ENCODE data around the gene TCF7L1. TPM values are rescaled to one million over a fixed set of nuclear protein-coding genes. Genes with fewer than 3 reads are reported as not detected.

Gene TCF7L1
- total and polyA plus RNA-seq, 2 of the 13 experiments (the other 11 are each of a cell fraction or from before 2014, with no cell fraction given), result 0.04 to 0.15 TPM

DNA sequence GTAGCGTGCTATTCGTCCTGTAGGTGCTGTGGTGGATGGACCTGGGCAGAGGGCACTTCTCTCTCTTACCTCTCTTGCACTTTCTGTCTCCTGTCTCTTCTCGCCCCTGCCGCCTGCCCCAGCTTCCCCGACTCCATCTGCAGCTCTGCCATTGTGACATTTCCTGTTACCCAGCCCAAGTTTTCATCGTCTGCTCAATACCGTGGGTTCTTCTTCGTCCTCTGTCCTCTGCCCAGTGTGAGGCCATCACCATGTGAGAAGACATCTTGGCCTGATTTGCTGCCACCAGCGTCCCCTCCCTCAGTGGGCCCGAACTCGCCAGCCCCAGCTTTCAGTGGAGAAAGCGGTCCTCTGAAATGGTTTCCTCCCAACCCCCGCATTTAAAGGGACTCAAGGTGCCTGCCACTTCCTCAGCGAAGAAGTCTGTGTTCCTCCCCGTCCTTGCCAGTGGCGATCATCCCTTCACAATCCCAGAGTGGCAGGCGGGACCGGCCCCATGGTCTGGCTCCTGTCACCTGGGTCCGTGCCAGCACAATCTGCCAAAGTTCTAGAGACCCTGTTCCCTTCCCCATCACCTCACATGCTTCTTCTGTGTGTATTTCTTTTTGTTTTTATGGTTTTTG, 176.6 kb downstream of the TCF7L1 start:
- peak overlapping the region; percentile 8 for H3K27ac ChIP-seq (ENCODE audit: extremely low read length, insufficient read depth, low read length)
- CTCF ChIA-PET (ENCODE audit: low intra/inter-chr PET ratio, low total read pairs), result no interaction called here
- intact Hi-C loops (cut with micrococcal nuclease; ENCODE audit: unreplicated experiment), result loop anchor here (2.0 to 10.0 kb wide), 2 partner anchors 15 to 385 kb away; no protein-coding TSS in a partner anchor
- TF ChIP-seq ZNF660 (CRISPR knock-in tag; IDR thresholded peaks at IDR 0.05; ENCODE audit: borderline replicate concordance, low read depth), result no peak
- no peak for TF ChIP-seq ZNF766 (CRISPR knock-in tag; IDR thresholded peaks at IDR 0.05; ENCODE audit: borderline replicate concordance)
- no peak for TF ChIP-seq ZNF850 (CRISPR knock-in tag; conservative IDR thresholded peaks at IDR 0.05)
- peak; percentile 24; the same call in 1 of the 2 replicates for TF ChIP-seq SALL1 (CRISPR knock-in tag; IDR thresholded peaks at IDR 0.05)
- TF ChIP-seq ZNF891 (CRISPR knock-in tag; IDR thresholded peaks at IDR 0.05), result no peak; the same call in 1 of the 2 replicates
- no peak for TF ChIP-seq SRSF9 (IDR thresholded peaks at IDR 0.05; ENCODE audit: borderline replicate concordance, insufficient read depth, low read depth, low read length, poor library complexity, severe bottlenecking)
- TF ChIP-seq AGO2 (optimal IDR thresholded peaks at IDR 0.05; ENCODE audit: low read depth, low read length), result peak; percentile 7
- TF ChIP-seq DNMT1 (CRISPR knock-in tag; IDR thresholded peaks at IDR 0.05), result no peak
- TF ChIP-seq, protein P1, sequence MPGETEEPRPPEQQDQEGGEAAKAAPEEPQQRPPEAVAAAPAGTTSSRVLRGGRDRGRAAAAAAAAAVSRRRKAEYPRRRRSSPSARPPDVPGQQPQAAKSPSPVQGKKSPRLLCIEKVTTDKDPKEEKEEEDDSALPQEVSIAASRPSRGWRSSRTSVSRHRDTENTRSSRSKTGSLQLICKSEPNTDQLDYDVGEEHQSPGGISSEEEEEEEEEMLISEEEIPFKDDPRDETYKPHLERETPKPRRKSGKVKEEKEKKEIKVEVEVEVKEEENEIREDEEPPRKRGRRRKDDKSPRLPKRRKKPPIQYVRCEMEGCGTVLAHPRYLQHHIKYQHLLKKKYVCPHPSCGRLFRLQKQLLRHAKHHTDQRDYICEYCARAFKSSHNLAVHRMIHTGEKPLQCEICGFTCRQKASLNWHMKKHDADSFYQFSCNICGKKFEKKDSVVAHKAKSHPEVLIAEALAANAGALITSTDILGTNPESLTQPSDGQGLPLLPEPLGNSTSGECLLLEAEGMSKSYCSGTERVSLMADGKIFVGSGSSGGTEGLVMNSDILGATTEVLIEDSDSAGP (CRISPR knock-in tag; IDR thresholded peaks at IDR 0.05; ENCODE audit: borderline replicate concordance), result peak; percentile 53; the same call in 1 of the 2 replicates
- no peak for TF ChIP-seq ZNF232 (CRISPR knock-in tag; IDR thresholded peaks at IDR 0.05; ENCODE audit: borderline replicate concordance)
- TF ChIP-seq POLR2G (IDR thresholded peaks at IDR 0.05; ENCODE audit: low read depth, low read length), result peak; percentile 45; the same call in 1 of the 2 replicates
- TF ChIP-seq, protein P2, sequence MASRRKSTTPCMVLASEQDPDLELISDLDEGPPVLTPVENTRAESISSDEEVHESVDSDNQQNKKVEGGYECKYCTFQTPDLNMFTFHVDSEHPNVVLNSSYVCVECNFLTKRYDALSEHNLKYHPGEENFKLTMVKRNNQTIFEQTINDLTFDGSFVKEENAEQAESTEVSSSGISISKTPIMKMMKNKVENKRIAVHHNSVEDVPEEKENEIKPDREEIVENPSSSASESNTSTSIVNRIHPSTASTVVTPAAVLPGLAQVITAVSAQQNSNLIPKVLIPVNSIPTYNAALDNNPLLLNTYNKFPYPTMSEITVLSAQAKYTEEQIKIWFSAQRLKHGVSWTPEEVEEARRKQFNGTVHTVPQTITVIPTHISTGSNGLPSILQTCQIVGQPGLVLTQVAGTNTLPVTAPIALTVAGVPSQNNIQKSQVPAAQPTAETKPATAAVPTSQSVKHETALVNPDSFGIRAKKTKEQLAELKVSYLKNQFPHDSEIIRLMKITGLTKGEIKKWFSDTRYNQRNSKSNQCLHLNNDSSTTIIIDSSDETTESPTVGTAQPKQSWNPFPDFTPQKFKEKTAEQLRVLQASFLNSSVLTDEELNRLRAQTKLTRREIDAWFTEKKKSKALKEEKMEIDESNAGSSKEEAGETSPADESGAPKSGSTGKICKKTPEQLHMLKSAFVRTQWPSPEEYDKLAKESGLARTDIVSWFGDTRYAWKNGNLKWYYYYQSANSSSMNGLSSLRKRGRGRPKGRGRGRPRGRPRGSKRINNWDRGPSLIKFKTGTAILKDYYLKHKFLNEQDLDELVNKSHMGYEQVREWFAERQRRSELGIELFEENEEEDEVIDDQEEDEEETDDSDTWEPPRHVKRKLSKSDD (CRISPR knock-in tag; IDR thresholded peaks at IDR 0.05; ENCODE audit: low read depth), result no peak
- TF ChIP-seq ZC3H13 (CRISPR knock-in tag; IDR thresholded peaks at IDR 0.05), result no peak
- peak; percentile 26; the same call in 1 of the 2 replicates for TF ChIP-seq NFKB2 (CRISPR knock-in tag; IDR thresholded peaks at IDR 0.05; ENCODE audit: borderline replicate concordance)
- TF ChIP-seq RFXAP (CRISPR knock-in tag; IDR thresholded peaks at IDR 0.05; ENCODE audit: borderline replicate concordance), result no peak
- 0 out of 2 replicates have a peak, but pooled peaks have one; percentile 52 for TF ChIP-seq NRL (CRISPR knock-in tag; IDR thresholded peaks at IDR 0.05; ENCODE audit: borderline replicate concordance)
- no peak for TF ChIP-seq MZF1 (CRISPR knock-in tag; IDR thresholded peaks at IDR 0.05; ENCODE audit: borderline replicate concordance)

More for the DNA sequence above, 176.6 kb downstream of the TCF7L1 start:
- Histone ChIP-seq H3K9ac (ENCODE audit: insufficient read depth, low read depth, low read length) (no peak overlapping the region), H3K4me1 (ENCODE audit: insufficient read depth, low read length) (peaks cover 82% of the 10 kb centered on the region), H4K20me1 (ENCODE audit: insufficient read depth, low read length) (no peaks in the 10 kb centered on the region), H3K9me3 (ENCODE audit: low read length) (no peaks in the 10 kb centered on the region), H3K79me2 (ENCODE audit: insufficient read depth, low read length) (no peaks in the 10 kb centered on the region), H2AFZ (ENCODE audit: low read length) (no peak overlapping the region), H3K27me3 (ENCODE audit: control insufficient read depth in 1 of 2, insufficient read depth in 2 of 2, low read length in 2 of 2) (no peaks in the 10 kb centered on the region), H3K4me3 (replicated peaks in 1 of 3; ENCODE audit: insufficient read depth in 1 of 3, low read depth in 2 of 3, low read length in 3 of 3) (no peak overlapping the region), H3K4me2 (ENCODE audit: low read depth, low read length) (peak overlapping the region; percentile 94), H3K36me3 (replicated peaks in 1 of 2; ENCODE audit: control insufficient read depth in 1 of 2, insufficient read depth in 2 of 2, low read length in 2 of 2) (peaks cover 0 to 7% of the 10 kb centered on the region in 2 experiments; a peak in 2 of 5 replicates)
- FAIRE-seq (no peak), ATAC-seq (peak; percentile 11), DNase-seq (ENCODE audit: low spot score) (no peak)
- POLR2A ChIA-PET, result interaction anchor here (1.4 to 3.0 kb wide), 4 partner anchors 9 to 44 kb away, joined by 13 to 28 read pairs (median 20); partner anchors contain the start of genes ELMOD3, RETSAT and TGOLN2
- in situ Hi-C loops (cut with HindIII; ENCODE audit: extremely low pct_ligation_motif_present, low pct_unique_long_range_greater_than_20kb), result no loop called here
- BruUV-seq (replicated peaks), result no TSS peak
- WGBS (ENCODE audit: low lambda C conversion rate), result 83% methylated on average over 19 of the region's 19 CpGs

Data from HepG2 (cell line).